Skeletal muscle satellite cell (primary cell): ENCODE measurements around the gene NOP10.

Experiments used
- H3K27me3 ChIP-seq: 2 replicates; pipeline ENCODE4 v1.7.0; 2013; ENCODE audit warnings: low read length; ENCODE audit not compliant: control insufficient read depth, insufficient read depth
- H3K36me3 ChIP-seq: 2 replicates; pipeline ENCODE4 v1.7.0; 2013; ENCODE audit warnings: mild to moderate bottlenecking, control low read depth, low read length; ENCODE audit not compliant: insufficient read depth
- H3K4me1 ChIP-seq: 2 replicates; pipeline ENCODE4 v1.7.0; 2013; ENCODE audit warnings: low read length; ENCODE audit not compliant: control insufficient read depth, insufficient read depth
- H3K4me2 ChIP-seq: 2 replicates; pipeline ENCODE4 v1.7.0; 2013; ENCODE audit warnings: mild to moderate bottlenecking, low read length
- H3K4me3 ChIP-seq: 2 replicates; pipeline ENCODE4 v1.7.0; 2013; ENCODE audit warnings: low read length
- H3K9ac ChIP-seq: 2 replicates; pipeline ENCODE4 v1.7.0; 2013; ENCODE audit warnings: mild to moderate bottlenecking, low read depth, low read length, moderate library complexity
- H3K9me3 ChIP-seq: replicated peaks from 2 replicates; pipeline ENCODE4 v1.7.0; 2013; ENCODE audit warnings: mild to moderate bottlenecking, control low read depth, low read length

Gene NOP10

DNA sequence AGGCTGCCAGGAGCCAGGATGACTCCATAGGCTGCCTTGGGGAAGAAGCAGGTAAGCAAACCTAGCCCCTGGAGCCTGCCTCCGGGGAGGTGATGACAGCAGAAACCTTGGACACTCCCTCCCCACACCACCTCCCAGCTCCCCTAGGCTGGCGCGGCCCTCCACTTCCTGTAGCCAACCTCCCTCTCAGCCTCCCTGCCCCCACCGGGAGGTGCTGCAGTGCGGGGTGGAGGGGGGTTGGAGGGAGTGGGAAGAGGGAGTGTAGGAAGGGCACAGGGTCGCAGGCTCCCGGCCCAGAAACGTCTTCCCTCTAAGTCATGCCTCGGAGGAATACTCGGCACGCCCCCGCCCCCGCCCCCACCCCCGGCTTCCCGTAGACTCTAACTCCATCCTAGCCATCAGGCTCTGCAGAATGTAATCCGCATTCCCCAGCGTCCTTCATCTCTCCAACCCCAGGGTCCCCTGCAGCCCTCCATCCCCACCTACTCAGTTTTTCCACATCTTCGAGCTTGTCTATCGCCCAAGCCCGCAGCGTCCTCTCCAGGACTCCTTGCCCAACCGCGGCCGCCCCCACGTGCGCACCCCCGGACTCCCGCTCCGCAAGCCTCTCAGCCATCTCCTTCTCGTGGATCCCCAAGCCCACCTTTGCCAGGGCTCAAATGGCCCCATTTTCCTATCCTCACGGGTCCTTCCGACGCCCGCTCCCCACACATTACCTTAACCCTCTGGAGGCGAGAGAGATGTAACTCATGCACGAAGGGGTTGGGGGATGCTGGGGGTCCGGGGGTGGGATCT is 23.5 kb upstream of the NOP10 start:
- Histone ChIP-seq H3K4me1 (peaks cover 20% of the 10 kb centered on the region), H3K4me3 (peak overlapping the region; percentile 89), H3K9ac (peak overlapping the region; percentile 75), H3K27me3 (no peaks in the 10 kb centered on the region), H3K4me2 (peak overlapping the region; percentile 76), H3K9me3 (no peaks in the 10 kb centered on the region), H3K36me3 (peaks cover 24% of the 10 kb centered on the region)

GRCh38 chr15:34365836-34366235 is 22.9 kb upstream of the NOP10 start:
- Histone ChIP-seq H3K27me3 (no peaks in the 10 kb centered on the region), H3K4me2 (peak overlapping the region; percentile 76), H3K36me3 (peaks cover 28% of the 10 kb centered on the region), H3K9ac (peak overlapping the region; percentile 75), H3K9me3 (no peaks in the 10 kb centered on the region), H3K4me1 (peaks cover 20% of the 10 kb centered on the region), H3K4me3 (peak overlapping the region; percentile 89)

GRCh38 chr15:34365091-34365825 is 22.3 kb upstream of the NOP10 start:
- H3K9me3 ChIP-seq = no peaks in the 10 kb centered on the region
- peak overlapping the region; percentile 76 for H3K4me2 ChIP-seq
- H3K27me3 ChIP-seq = no peaks in the 10 kb centered on the region
- H3K4me1 ChIP-seq = peaks cover 20% of the 10 kb centered on the region
- peak overlapping the region; percentile 89 for H3K4me3 ChIP-seq
- peak overlapping the region; percentile 11 for H3K9ac ChIP-seq
- peaks cover 30% of the 10 kb centered on the region for H3K36me3 ChIP-seq

DNA sequence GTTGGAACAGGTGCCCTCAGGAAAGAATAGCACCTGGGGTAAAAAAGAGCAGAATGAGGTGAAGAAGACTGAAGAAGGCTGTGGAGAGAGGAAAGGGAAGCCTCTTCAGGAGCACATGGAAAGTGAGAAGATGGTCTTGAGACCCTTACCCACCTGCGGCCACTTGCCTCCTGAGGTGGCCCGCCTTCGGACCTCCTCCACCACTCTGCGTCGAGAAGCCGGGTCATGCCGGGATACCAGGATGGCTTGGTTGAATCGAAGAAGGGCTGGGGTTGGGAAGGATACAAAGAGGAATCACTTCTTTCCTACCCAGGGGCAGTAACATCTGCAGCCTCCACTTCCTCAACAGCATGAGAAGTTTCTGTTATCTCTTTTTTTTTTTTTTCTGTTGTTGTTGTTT is 21.1 kb upstream of the NOP10 start:
- Histone ChIP-seq H3K4me1 (peaks cover 25% of the 10 kb centered on the region), H3K27me3 (no peaks in the 10 kb centered on the region), H3K36me3 (peaks cover 32% of the 10 kb centered on the region), H3K9ac (no peak overlapping the region), H3K4me2 (no peak overlapping the region), H3K9me3 (no peaks in the 10 kb centered on the region), H3K4me3 (no peak overlapping the region)

DNA sequence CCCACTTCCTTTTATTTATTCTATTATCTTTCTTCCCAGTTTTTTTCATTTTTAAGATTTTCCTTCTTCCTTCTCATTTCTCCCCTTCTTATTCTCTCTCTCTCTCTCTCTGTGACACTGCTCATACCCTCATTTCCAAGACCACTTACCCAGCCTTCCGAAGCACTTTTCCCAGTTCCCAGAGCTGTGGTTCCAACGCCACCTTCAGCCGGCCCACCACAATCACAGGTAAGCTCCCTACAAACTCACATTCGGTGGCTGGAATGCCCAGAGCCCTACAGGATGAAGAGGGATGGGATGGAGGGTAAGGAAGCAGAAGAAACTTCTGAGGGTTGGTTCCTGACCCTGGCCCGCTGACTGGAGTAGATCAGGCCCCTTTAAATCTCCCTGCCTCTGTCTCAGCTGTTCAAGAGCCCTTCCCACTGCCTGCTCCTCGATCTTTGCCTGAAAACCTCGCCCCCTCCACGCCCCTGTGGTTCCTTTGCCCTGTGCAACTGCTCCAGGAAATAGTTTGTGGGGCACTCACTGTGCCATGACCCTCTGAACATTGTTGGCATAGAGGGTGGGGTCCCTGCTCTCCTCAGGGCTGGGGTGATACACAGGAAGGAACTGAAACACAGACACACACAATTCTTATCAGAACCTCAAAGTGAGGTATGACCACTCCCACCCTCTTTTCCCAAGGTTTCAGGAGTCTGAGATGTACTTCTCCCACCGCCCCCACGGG is 19.3 kb upstream of the NOP10 start:
- Histone ChIP-seq H3K36me3 (peaks cover 45% of the 10 kb centered on the region), H3K9me3 (no peaks in the 10 kb centered on the region), H3K4me1 (peaks cover 17% of the 10 kb centered on the region), H3K27me3 (no peaks in the 10 kb centered on the region), H3K9ac (no peak overlapping the region), H3K4me3 (no peak overlapping the region), H3K4me2 (no peak overlapping the region)

DNA sequence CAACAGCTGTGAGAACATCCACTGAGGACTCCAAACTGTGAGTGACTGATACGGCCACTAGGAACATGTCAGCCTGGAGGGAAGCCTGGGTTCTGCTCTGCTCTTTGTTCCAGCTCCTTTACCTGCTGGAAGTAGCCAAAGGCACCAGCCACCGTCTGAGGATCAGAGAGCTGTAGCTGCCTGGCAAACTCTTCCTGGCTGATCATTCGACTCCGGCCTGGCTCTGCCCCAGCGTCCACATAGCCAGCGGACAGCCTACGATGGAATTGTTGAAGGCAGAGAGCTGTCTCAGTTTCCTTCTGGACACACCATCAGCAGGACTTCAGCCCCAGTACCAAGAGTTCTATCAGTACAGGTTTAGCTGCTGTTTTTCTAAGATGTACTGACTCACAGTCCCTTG is 18.3 kb upstream of the NOP10 start:
- H3K4me1 ChIP-seq = peaks cover 17% of the 10 kb centered on the region
- H3K4me3 ChIP-seq = no peak overlapping the region
- no peaks in the 10 kb centered on the region for H3K9me3 ChIP-seq
- H3K27me3 ChIP-seq = no peaks in the 10 kb centered on the region
- no peak overlapping the region for H3K9ac ChIP-seq
- H3K4me2 ChIP-seq = no peak overlapping the region
- H3K36me3 ChIP-seq = peaks cover 50% of the 10 kb centered on the region

- Histone ChIP-seq H3K9me3 (no peaks in the 10 kb centered on the region), H3K36me3 (peaks cover 54% of the 10 kb centered on the region), H3K4me1 (peaks cover 8% of the 10 kb centered on the region), H3K4me2 (no peak overlapping the region), H3K9ac (no peak overlapping the region), H3K27me3 (no peaks in the 10 kb centered on the region), H3K4me3 (no peak overlapping the region)
Measured at GRCh38 chr15:34360298-34360697, 17.4 kb upstream of the NOP10 start.

DNA sequence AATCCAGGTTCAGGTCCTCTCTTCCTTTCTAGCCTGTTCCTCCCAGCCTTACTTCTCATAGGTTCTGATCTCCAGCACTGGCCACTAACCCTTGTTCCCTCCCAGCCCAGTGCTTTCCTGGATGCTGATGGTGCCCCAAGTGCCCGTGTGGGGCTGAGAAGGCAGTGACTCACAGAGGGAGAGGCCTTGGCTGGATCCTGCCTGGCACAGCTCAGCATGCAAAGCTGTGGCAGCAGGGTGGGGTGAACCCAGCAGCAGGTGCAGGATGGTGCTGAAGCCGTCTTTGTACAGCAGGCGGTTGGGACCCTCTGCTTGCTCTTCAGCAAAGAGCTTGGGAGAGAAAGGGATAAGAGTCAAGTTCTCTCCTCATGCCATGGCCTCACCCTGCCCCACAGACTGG is 16.5 kb upstream of the NOP10 start:
- H3K36me3 ChIP-seq = peaks cover 54% of the 10 kb centered on the region
- H3K4me1 ChIP-seq = peaks cover 5% of the 10 kb centered on the region
- no peak overlapping the region for H3K9ac ChIP-seq
- no peaks in the 10 kb centered on the region for H3K27me3 ChIP-seq
- H3K9me3 ChIP-seq = no peaks in the 10 kb centered on the region
- no peak overlapping the region for H3K4me2 ChIP-seq
- H3K4me3 ChIP-seq = no peak overlapping the region

- no peak overlapping the region for H3K4me2 ChIP-seq
- peaks cover 5% of the 10 kb centered on the region for H3K4me1 ChIP-seq
- no peak overlapping the region for H3K4me3 ChIP-seq
- no peaks in the 10 kb centered on the region for H3K9me3 ChIP-seq
- no peaks in the 10 kb centered on the region for H3K27me3 ChIP-seq
- no peak overlapping the region for H3K9ac ChIP-seq
- peaks cover 52% of the 10 kb centered on the region for H3K36me3 ChIP-seq
Measured at GRCh38 chr15:34358948-34359347, 16.0 kb upstream of the NOP10 start.

DNA sequence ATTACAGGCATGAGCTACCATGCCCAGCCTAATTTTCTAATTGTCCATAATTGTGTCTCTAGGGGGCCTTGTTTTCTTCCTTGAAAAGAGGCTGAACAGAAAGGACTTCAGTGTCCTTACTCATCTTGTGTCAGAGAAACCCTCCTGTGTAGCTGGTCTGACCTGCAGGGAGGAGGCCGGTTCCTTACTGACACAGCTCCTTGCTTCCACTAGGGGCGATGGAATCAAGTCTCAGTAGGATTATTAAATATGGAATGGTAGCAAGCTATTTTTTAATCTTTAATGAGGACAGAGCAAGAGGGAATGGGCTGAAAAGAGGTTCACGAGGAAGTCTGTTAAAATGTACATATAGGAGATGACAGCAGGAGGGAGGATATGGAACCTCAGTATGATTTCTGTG is 15.4 kb upstream of the NOP10 start:
- Histone ChIP-seq H3K4me3 (no peak overlapping the region), H3K36me3 (peaks cover 46% of the 10 kb centered on the region), H3K4me1 (peaks cover 5% of the 10 kb centered on the region), H3K9me3 (no peaks in the 10 kb centered on the region), H3K4me2 (no peak overlapping the region), H3K27me3 (no peaks in the 10 kb centered on the region), H3K9ac (no peak overlapping the region)

DNA sequence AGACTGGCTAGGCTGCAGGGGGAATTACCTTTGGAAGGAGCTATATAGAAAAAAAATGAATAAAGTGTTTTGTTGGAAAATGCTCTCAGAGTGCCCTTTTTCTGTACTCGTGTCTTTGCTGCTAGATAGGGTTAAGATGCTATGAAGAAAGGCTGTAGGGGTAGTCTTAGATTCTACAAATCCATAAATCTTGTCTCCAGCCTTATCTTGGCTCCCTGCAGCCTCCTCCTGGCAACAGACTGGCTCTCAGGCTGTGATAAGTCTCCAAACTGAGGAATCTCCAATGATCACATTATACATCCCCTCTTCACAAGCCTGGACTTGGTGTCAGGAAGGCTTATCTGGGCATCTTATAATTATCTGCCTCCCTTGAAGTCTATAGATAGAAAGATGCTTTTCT is 14.7 kb upstream of the NOP10 start:
- H3K36me3 ChIP-seq = peaks cover 39% of the 10 kb centered on the region
- no peaks in the 10 kb centered on the region for H3K27me3 ChIP-seq
- no peak overlapping the region for H3K4me3 ChIP-seq

More for the DNA sequence above, 14.7 kb upstream of the NOP10 start:
- Histone ChIP-seq H3K4me1 (peaks cover 5% of the 10 kb centered on the region), H3K4me2 (no peak overlapping the region), H3K9me3 (no peaks in the 10 kb centered on the region), H3K9ac (no peak overlapping the region)
